OCI-LY1 (cell line): Measurements from ENCODE around the gene FAM221A.

Experiments
- CTCF ChIP-seq: fragments of 200-600 bp; sonication (generic), shearing (Covaris generic); IDR thresholded peaks from 2 replicates; pipeline ENCODE4 v1.5.1; 2017; ENCODE audit warnings: mild to moderate bottlenecking, antibody characterized with exemption, low read length, moderate library complexity, mixed read lengths
- EZH2 ChIP-seq: fragments of 200-600 bp; sonication (generic), shearing (Covaris generic); IDR thresholded peaks from 2 replicates; pipeline ENCODE4 v1.8.0; 2017; ENCODE audit warnings: borderline replicate concordance, mixed run types, mild to moderate bottlenecking, antibody characterized with exemption, low read length, moderate library complexity, mixed read lengths

GRCh38 chr7:23691320-23691719, 11.3 kb downstream of the FAM221A start:
- TF ChIP-seq EZH2 = no peak
- TF ChIP-seq CTCF = no peak
